WTC11 (cell line): ENCODE results near the gene TBCB. TPM values are rescaled to one million over a fixed set of nuclear protein-coding genes. Genes with fewer than 3 reads are reported as not detected.
A peak's percentile ranks its signal among the peaks of the same experiment; 100 is the strongest.

ENCODE experiments used
- ATAC-seq: fragments of 200-7000 bp; cut with Tn5 transposase; 2 replicates; pipeline ENCODE4 v1.10.0; 2021; ENCODE audit warnings: mild to moderate bottlenecking, moderate library complexity
- CTCF ChIA-PET: fragments of 300-600 bp; sonication (Branson Sonifier 250); formaldehyde crosslinking; loops from one replicate; lab custom pipeline; 2021; ENCODE audit warnings: antibody characterized with exemption; lab: Charles Lee
- POLR2A ChIA-PET: fragments of 350-600 bp; sonication (Branson Sonifier 250); formaldehyde crosslinking; loops from one replicate; lab custom pipeline; 2021; ENCODE audit warnings: antibody characterized with exemption; lab: Charles Lee
- DNase-seq: peaks from one replicate; pipeline ENCODE4 v3.0.0; 2021; ENCODE audit warnings: low spot score
- H3K27ac Mint-ChIP-seq: 2 replicates; pipeline ENCODE4 v1.8.0; 2021; ENCODE audit warnings: mixed read lengths
- H3K27me3 Mint-ChIP-seq: 2 replicates; pipeline ENCODE4 v1.8.0; 2021; ENCODE audit warnings: low read depth, mild to moderate bottlenecking, moderate library complexity, mixed read lengths
- H3K36me3 Mint-ChIP-seq: 2 replicates; pipeline ENCODE4 v1.8.0; 2021; ENCODE audit warnings: mixed read lengths
- H3K4me1 Mint-ChIP-seq: 2 replicates; pipeline ENCODE4 v1.8.0; 2022; ENCODE audit warnings: mixed read lengths
- H3K4me3 Mint-ChIP-seq: 2 replicates; pipeline ENCODE4 v1.8.0; 2021; ENCODE audit warnings: mild to moderate bottlenecking, moderate library complexity, mixed read lengths
- H3K9me3 Mint-ChIP-seq: 2 replicates; pipeline ENCODE4 v1.8.0; 2021; ENCODE audit warnings: mixed read lengths
- CREM ChIP-seq: sonication (generic); formaldehyde crosslinking; IDR thresholded peaks from 2 replicates; pipeline ENCODE4 v1.8.1; 2022; ENCODE audit warnings: mild to moderate bottlenecking, missing genetic modification reagents, moderate library complexity
- FOXJ3 ChIP-seq: sonication (generic); formaldehyde crosslinking; IDR thresholded peaks from 2 replicates; pipeline ENCODE4 v1.9.0; 2021; ENCODE audit warnings: missing genetic modification reagents, mild to moderate bottlenecking, borderline replicate concordance
- IRF2 ChIP-seq: sonication (generic); formaldehyde crosslinking; IDR thresholded peaks from 2 replicates; pipeline ENCODE4 v1.8.0; 2022; ENCODE audit warnings: low read depth, missing genetic modification reagents, borderline replicate concordance
- NFYB ChIP-seq: sonication (generic); formaldehyde crosslinking; conservative IDR thresholded peaks from 2 replicates; pipeline ENCODE4 v1.8.0; 2022; ENCODE audit warnings: low read depth, missing genetic modification reagents
- NR1H2 ChIP-seq: sonication (generic); formaldehyde crosslinking; IDR thresholded peaks from 2 replicates; pipeline ENCODE4 v1.9.0; 2021; ENCODE audit warnings: mild to moderate bottlenecking, moderate library complexity, missing genetic modification reagents
- SMAD4 ChIP-seq: sonication (generic); formaldehyde crosslinking; IDR thresholded peaks from 2 replicates; pipeline ENCODE4 v1.8.0; 2022; ENCODE audit warnings: mild to moderate bottlenecking, missing genetic modification reagents
- TEAD4 ChIP-seq: sonication (generic); formaldehyde crosslinking; IDR thresholded peaks from 2 replicates; pipeline ENCODE4 v1.8.0; 2022; ENCODE audit warnings: mild to moderate bottlenecking, missing genetic modification reagents
- TP53 ChIP-seq: sonication (generic); formaldehyde crosslinking; IDR thresholded peaks from 2 replicates; pipeline ENCODE4 v1.8.1; 2023; ENCODE audit warnings: mild to moderate bottlenecking, missing genetic modification reagents
- ZNF121 ChIP-seq: sonication (generic); formaldehyde crosslinking; IDR thresholded peaks from 2 replicates; pipeline ENCODE4 v1.8.0; 2023; ENCODE audit warnings: missing genetic modification reagents
- ZNF219 ChIP-seq: sonication (generic); formaldehyde crosslinking; IDR thresholded peaks from 2 replicates; pipeline ENCODE4 v1.8.0; 2023; ENCODE audit warnings: missing genetic modification reagents, mild to moderate bottlenecking, borderline replicate concordance
- ZNF671 ChIP-seq: fragments of 250-450 bp; sonication (Bioruptor Pico); IDR thresholded peaks from 2 replicates; pipeline ENCODE4 v1.8.0; 2021; ENCODE audit warnings: mild to moderate bottlenecking
- total RNA-seq: library from RNA; stranded (reverse); gene quantifications from 3 replicates; pipeline ENCODE4 v1.2.3, GENCODE V29; 2021
- TF ChIP-seq, protein P1 (sequence below): fragments of 250-450 bp; sonication (Bioruptor Pico); IDR thresholded peaks from 2 replicates; pipeline ENCODE4 v1.8.0; 2021; ENCODE audit warnings: mild to moderate bottlenecking
- TF ChIP-seq, protein P2 (sequence below): sonication (generic); formaldehyde crosslinking; IDR thresholded peaks from 2 replicates; pipeline ENCODE4 v1.8.1; 2023; ENCODE audit warnings: mild to moderate bottlenecking, moderate library complexity, missing genetic modification reagents
- TF ChIP-seq, protein P3 (sequence below): sonication (generic); formaldehyde crosslinking; IDR thresholded peaks from 2 replicates; pipeline ENCODE4 v1.8.1; 2022; ENCODE audit warnings: mild to moderate bottlenecking, missing genetic modification reagents, moderate library complexity, borderline replicate concordance
- TF ChIP-seq, protein P4 (sequence below): sonication (generic); formaldehyde crosslinking; IDR thresholded peaks from 2 replicates; pipeline ENCODE4 v1.8.0; 2022; ENCODE audit warnings: mild to moderate bottlenecking, missing genetic modification reagents
- TF ChIP-seq, protein P5 (sequence below): sonication (generic); formaldehyde crosslinking; IDR thresholded peaks from 2 replicates; pipeline ENCODE4 v1.8.0; 2023; ENCODE audit warnings: missing genetic modification reagents, mild to moderate bottlenecking, borderline replicate concordance
- TF ChIP-seq, protein P6 (sequence below): sonication (generic); formaldehyde crosslinking; IDR thresholded peaks from 2 replicates; pipeline ENCODE4 v1.8.0; 2022; ENCODE audit warnings: mild to moderate bottlenecking, missing genetic modification reagents

The TBCB gene
- total RNA-seq, 1 experiment from 2014 or later, result 182 TPM

DNA sequence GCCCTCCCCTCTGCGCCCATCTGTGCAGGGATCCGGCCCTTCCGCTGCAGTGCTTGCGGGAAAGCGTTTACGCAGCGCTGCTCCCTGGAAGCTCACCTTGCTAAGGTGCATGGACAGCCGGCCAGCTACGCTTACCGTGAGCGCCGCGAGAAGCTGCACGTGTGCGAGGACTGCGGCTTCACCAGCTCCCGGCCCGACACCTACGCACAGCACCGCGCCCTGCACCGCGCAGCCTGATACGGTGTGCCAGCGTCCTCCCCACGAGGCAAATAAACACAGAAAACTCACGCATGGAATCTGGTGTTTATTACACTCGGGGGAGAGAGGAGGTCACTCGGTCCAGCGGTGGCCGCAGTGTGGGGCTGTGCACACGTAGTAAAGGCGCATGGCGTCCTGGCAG lies 1.8 kb upstream of the TBCB start (continued):
- TF ChIP-seq, protein P1, sequence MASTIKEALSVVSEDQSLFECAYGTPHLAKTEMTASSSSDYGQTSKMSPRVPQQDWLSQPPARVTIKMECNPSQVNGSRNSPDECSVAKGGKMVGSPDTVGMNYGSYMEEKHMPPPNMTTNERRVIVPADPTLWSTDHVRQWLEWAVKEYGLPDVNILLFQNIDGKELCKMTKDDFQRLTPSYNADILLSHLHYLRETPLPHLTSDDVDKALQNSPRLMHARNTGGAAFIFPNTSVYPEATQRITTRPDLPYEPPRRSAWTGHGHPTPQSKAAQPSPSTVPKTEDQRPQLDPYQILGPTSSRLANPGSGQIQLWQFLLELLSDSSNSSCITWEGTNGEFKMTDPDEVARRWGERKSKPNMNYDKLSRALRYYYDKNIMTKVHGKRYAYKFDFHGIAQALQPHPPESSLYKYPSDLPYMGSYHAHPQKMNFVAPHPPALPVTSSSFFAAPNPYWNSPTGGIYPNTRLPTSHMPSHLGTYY, result no peak
- no peak for TF ChIP-seq ZNF219 (CRISPR knock-in tag)

DNA sequence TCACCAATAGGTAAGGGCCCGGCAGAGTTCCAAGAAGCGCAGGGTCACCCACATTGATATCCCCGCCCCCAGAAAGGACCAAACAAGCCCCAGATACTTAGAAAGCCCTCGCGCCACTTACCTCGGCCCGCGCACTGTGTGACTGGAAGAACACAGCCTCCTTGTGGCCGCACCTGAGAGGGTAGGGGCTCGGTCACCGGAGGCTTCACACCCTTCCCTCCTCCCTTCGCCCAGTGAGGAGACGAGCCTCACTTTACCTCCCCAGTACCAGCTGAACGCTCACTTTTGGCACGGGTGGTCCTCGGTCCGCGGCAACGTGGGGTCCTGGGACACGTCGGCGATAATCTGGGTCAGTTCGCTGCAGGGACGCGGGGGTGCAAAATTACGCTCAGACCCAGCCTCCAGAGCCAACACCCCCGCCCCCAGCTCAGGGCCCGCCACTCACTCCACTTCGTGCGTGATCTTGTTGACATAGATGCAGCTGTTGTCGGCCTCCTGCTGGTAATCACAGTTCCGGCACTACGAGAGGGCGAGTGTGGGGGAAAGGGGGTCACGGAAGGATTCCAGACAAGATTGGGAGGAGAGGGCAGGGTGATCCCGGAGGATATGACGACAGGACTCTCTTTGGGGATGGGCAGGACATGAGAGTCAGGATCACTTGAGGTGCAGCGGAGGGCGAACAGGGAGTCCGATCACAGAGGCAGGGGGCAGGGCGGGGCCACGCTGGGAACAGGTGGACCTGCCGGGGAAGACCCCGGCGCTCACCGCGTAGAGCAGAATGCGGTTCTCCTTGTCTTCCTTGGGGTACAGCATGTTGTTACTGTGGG lies 1.2 kb upstream of the TBCB start:
- peaks cover 28% of the 10 kb centered on the region for H3K36me3 Mint-ChIP-seq
- peaks cover 30% of the 10 kb centered on the region for H3K4me1 Mint-ChIP-seq
- TF ChIP-seq, protein P2, sequence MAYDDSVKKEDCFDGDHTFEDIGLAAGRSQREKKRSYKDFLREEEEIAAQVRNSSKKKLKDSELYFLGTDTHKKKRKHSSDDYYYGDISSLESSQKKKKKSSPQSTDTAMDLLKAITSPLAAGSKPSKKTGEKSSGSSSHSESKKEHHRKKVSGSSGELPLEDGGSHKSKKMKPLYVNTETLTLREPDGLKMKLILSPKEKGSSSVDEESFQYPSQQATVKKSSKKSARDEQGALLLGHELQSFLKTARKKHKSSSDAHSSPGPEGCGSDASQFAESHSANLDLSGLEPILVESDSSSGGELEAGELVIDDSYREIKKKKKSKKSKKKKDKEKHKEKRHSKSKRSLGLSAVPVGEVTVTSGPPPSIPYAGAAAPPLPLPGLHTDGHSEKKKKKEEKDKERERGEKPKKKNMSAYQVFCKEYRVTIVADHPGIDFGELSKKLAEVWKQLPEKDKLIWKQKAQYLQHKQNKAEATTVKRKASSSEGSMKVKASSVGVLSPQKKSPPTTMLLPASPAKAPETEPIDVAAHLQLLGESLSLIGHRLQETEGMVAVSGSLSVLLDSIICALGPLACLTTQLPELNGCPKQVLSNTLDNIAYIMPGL, result 0 out of 2 replicates have a peak, but pooled peaks have one; percentile 31
- no peak for TF ChIP-seq ZNF671 (CRISPR knock-in tag)
- TF ChIP-seq ZNF121 (CRISPR knock-in tag), result peak; percentile 2; the same call in 1 of the 2 replicates
- ChIA-PET POLR2A (interaction anchor here (1.5 kb wide), 1 partner anchor 14 kb away, joined by 7 read pairs; no protein-coding TSS in a partner anchor), CTCF (interaction anchor here (1.2 to 2.8 kb wide), 3 partner anchors 14 to 58 kb away, joined by 3 to 28 read pairs (median 3); no protein-coding TSS in a partner anchor)
- peak; percentile 51 for DNase-seq
- H3K9me3 Mint-ChIP-seq, result no peaks in the 10 kb centered on the region
- H3K4me3 Mint-ChIP-seq, result peak overlapping the region; percentile 95
- ATAC-seq, result 0 out of 2 replicates have a peak, but pooled peaks have one; percentile 2
- H3K27me3 Mint-ChIP-seq, result peaks cover 3% of the 10 kb centered on the region
- peak overlapping the region; percentile 85 for H3K27ac Mint-ChIP-seq

DNA sequence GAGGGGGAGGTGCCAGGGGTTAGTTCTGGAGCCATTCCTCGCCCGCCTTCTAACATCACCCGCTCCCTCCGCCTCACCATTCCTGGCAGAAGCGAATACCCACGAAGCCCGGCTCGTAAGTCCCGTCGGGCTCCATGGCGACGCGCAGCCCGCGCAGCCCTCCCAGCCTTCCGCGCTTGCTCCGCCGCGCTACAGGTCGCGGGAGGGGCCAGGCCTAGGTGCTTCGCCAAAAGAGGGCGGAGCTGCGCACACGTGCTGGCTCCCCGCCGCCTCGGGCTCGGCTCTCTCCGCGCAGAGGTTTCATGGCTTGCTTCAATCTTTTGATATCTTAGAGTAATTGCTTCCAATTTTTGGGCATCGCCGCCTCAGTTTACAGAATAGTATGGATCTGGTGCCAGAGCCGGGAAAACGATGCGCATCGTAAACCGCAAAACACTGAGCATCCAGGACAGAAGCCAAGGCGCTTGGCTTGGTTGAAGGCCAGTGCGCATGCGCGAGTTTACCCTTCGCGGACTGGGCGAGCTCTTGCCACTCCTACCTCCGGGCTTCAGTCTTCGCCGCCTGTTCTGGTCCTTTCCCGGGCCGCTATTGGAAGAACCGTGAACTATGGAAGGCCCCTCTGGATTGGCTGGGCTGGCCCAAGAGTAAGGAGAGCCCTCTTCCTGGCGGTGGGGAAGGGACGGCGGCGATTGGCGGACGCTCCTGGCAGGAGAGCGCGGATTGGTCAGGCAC lies 381 bp upstream of the TBCB start, which contains the start of gene POLR2I:
Gene POLR2I, minus strand, starts transcription at position 155 of the 732 bp plus-strand sequence. Its CDS starts 19 bp downstream, at position 136.
- peak within 1 kb of the TSS; percentile 100 for H3K27ac Mint-ChIP-seq
- ATAC-seq (peak; percentile 93), DNase-seq (peak; percentile 99)
- no peaks in the 10 kb centered on the region for H3K9me3 Mint-ChIP-seq
- peak within 1 kb of the TSS; percentile 95 for H3K4me3 Mint-ChIP-seq
- ChIA-PET CTCF (interaction anchor here (0.7 to 2.8 kb wide), 4 partner anchors 10 to 59 kb away, joined by 3 to 28 read pairs (median 3); no protein-coding TSS in a partner anchor), POLR2A (interaction anchor here (0.6 to 1.5 kb wide), 3 partner anchors 13 to 847 kb away, joined by 3 to 7 read pairs (median 6); partner anchors contain the start of gene THAP8)
- peaks cover 29% of the 10 kb centered on the region for H3K36me3 Mint-ChIP-seq
- H3K4me1 Mint-ChIP-seq, result peaks cover 35% of the 10 kb centered on the region
- H3K27me3 Mint-ChIP-seq, result peaks cover 3% of the 10 kb centered on the region
- TF ChIP-seq TP53 (CRISPR knock-in tag) (peak; percentile 83; the same call in 1 of the 2 replicates), IRF2 (CRISPR knock-in tag) (no peak), SMAD4 (CRISPR knock-in tag) (0 out of 2 replicates have a peak, but pooled peaks have one; percentile 30), NFYB (CRISPR knock-in tag) (peak; percentile 86), TEAD4 (CRISPR knock-in tag) (no peak), CREM (CRISPR knock-in tag) (no peak), NR1H2 (no peak), FOXJ3 (CRISPR knock-in tag) (no peak)
- TF ChIP-seq, protein P3, sequence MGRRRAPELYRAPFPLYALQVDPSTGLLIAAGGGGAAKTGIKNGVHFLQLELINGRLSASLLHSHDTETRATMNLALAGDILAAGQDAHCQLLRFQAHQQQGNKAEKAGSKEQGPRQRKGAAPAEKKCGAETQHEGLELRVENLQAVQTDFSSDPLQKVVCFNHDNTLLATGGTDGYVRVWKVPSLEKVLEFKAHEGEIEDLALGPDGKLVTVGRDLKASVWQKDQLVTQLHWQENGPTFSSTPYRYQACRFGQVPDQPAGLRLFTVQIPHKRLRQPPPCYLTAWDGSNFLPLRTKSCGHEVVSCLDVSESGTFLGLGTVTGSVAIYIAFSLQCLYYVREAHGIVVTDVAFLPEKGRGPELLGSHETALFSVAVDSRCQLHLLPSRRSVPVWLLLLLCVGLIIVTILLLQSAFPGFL (CRISPR knock-in tag), result no peak
- TF ChIP-seq, protein P4, sequence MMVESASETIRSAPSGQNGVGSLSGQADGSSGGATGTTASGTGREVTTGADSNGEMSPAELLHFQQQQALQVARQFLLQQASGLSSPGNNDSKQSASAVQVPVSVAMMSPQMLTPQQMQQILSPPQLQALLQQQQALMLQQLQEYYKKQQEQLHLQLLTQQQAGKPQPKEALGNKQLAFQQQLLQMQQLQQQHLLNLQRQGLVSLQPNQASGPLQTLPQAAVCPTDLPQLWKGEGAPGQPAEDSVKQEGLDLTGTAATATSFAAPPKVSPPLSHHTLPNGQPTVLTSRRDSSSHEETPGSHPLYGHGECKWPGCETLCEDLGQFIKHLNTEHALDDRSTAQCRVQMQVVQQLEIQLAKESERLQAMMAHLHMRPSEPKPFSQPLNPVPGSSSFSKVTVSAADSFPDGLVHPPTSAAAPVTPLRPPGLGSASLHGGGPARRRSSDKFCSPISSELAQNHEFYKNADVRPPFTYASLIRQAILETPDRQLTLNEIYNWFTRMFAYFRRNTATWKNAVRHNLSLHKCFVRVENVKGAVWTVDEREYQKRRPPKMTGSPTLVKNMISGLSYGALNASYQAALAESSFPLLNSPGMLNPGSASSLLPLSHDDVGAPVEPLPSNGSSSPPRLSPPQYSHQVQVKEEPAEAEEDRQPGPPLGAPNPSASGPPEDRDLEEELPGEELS (CRISPR knock-in tag), result no peak; the same call in 1 of the 2 replicates
- TF ChIP-seq, protein P5, sequence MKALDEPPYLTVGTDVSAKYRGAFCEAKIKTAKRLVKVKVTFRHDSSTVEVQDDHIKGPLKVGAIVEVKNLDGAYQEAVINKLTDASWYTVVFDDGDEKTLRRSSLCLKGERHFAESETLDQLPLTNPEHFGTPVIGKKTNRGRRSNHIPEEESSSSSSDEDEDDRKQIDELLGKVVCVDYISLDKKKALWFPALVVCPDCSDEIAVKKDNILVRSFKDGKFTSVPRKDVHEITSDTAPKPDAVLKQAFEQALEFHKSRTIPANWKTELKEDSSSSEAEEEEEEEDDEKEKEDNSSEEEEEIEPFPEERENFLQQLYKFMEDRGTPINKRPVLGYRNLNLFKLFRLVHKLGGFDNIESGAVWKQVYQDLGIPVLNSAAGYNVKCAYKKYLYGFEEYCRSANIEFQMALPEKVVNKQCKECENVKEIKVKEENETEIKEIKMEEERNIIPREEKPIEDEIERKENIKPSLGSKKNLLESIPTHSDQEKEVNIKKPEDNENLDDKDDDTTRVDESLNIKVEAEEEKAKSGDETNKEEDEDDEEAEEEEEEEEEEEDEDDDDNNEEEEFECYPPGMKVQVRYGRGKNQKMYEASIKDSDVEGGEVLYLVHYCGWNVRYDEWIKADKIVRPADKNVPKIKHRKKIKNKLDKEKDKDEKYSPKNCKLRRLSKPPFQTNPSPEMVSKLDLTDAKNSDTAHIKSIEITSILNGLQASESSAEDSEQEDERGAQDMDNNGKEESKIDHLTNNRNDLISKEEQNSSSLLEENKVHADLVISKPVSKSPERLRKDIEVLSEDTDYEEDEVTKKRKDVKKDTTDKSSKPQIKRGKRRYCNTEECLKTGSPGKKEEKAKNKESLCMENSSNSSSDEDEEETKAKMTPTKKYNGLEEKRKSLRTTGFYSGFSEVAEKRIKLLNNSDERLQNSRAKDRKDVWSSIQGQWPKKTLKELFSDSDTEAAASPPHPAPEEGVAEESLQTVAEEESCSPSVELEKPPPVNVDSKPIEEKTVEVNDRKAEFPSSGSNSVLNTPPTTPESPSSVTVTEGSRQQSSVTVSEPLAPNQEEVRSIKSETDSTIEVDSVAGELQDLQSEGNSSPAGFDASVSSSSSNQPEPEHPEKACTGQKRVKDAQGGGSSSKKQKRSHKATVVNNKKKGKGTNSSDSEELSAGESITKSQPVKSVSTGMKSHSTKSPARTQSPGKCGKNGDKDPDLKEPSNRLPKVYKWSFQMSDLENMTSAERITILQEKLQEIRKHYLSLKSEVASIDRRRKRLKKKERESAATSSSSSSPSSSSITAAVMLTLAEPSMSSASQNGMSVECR (CRISPR knock-in tag), result 0 out of 2 replicates have a peak, but pooled peaks have one; percentile 65
- TF ChIP-seq, protein P6, sequence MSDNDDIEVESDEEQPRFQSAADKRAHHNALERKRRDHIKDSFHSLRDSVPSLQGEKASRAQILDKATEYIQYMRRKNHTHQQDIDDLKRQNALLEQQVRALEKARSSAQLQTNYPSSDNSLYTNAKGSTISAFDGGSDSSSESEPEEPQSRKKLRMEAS (CRISPR knock-in tag), result peak; percentile 99
